DND-41 (cell line): ENCODE data around the gene CYTH4.

Source experiments
- ATAC-seq: fragments of 200-7000 bp; cut with Tn5 transposase; 3 replicates; pipeline ENCODE4 v1.9.1; 2021; ENCODE audit warnings: low read depth; ENCODE audit not compliant: insufficient read depth
- DNase-seq: peaks from one replicate; pipeline ENCODE4 v3.0.0-alpha.2; 2020
- H2AFZ ChIP-seq: 2 replicates; pipeline ENCODE4 v1.6.0; 2012; ENCODE audit warnings: low read depth, low read length
- H3K27ac ChIP-seq: 2 replicates; pipeline ENCODE4 v1.5.1; 2012; ENCODE audit warnings: low read length, inconsistent platforms
- H3K27me3 ChIP-seq: fragments of 200-600 bp; sonication (generic); 2 replicates; pipeline ENCODE4 v1.6.0; 2012; ENCODE audit warnings: low read length, mild to moderate bottlenecking, inconsistent platforms; ENCODE audit not compliant: insufficient read depth, poor library complexity
- H3K36me3 ChIP-seq: 2 replicates; pipeline ENCODE4 v1.5.1; 2012; ENCODE audit warnings: low read length, inconsistent platforms; ENCODE audit not compliant: insufficient read depth
- H3K4me1 ChIP-seq: 2 replicates; pipeline ENCODE4 v1.5.1; 2012; ENCODE audit warnings: mild to moderate bottlenecking, low read length; ENCODE audit not compliant: insufficient read depth
- H3K4me2 ChIP-seq: 2 replicates; pipeline ENCODE4 v1.6.0; 2012; ENCODE audit warnings: mild to moderate bottlenecking, moderate library complexity, low read length, inconsistent platforms; ENCODE audit not compliant: insufficient read depth
- H3K4me3 ChIP-seq, 2 experiments: fragments of 200-600 bp in 1 of 2; shearing (Covaris generic) in 1 of 2; 2 replicates each; pipeline ENCODE4 v1.5.1; 2012 to 2016; ENCODE audit warnings: inconsistent platforms in 2 of 2, low read length in 2 of 2, mild to moderate bottlenecking in 2 of 2, low read depth in 1 of 2, moderate library complexity in 1 of 2
- H3K79me2 ChIP-seq: 2 replicates; pipeline ENCODE4 v1.6.0; 2012; ENCODE audit warnings: low read length, inconsistent platforms; ENCODE audit not compliant: insufficient read depth
- H3K9ac ChIP-seq: 2 replicates; pipeline ENCODE4 v1.6.0; 2012; ENCODE audit warnings: low read depth, mild to moderate bottlenecking, inconsistent platforms, low read length, moderate library complexity
- H3K9me3 ChIP-seq: 2 replicates; pipeline ENCODE4 v1.5.1; 2012; ENCODE audit warnings: low read length, moderate library complexity, mild to moderate bottlenecking, inconsistent platforms; ENCODE audit not compliant: insufficient read depth, severe bottlenecking
- H4K20me1 ChIP-seq: 2 replicates; pipeline ENCODE4 v1.6.0; 2012; ENCODE audit warnings: low read length; ENCODE audit not compliant: insufficient read depth
- CTCF ChIP-seq: IDR thresholded peaks from 2 replicates; pipeline ENCODE4 v1.5.1; 2012; ENCODE audit warnings: borderline replicate concordance, low read length, moderate library complexity, mild to moderate bottlenecking; ENCODE audit not compliant: poor library complexity, severe bottlenecking; ENCODE audit errors: extremely low read depth
- EZH2 ChIP-seq: IDR thresholded peaks from 3 replicates; pipeline ENCODE4 v1.6.1; 2012; ENCODE audit warnings: borderline replicate concordance, low read depth, mild to moderate bottlenecking, moderate library complexity, low read length, inconsistent platforms; ENCODE audit not compliant: severe bottlenecking

CYTH4 gene

DNA sequence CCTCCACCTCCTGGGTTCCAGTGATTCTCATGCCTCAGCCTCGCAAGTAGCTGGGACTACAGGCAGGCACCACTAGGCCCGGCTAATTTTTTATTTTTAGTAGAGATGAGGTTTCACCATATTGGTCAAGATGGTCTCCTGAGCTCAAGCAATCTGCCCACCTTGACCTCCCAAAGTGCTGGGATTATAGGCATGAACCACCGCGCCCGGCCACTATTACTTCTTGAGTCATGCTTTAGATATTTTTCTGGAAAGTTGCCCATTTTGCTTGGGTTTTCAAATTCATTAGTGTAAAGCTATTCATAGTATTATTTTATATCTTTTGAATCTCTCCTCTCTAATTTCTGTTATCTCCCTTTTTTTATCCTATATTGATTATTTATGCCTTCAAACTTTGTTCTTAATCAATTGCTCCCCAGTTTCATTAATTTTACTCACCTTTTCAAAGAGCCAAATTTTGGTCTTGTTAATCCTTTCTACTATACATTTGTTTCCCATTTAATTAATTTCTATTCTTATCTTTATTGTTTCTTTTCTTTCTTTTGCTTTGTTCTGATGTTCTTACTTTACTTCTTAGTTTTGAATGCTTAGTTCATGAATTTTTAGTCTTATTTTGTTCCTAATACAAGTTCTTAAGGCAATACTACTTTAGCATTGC, 28.0 kb upstream of the CYTH4 start:
- peaks cover 6% of the 10 kb centered on the region for H3K27me3 ChIP-seq
- no peak for TF ChIP-seq CTCF
- no peak for TF ChIP-seq EZH2
- H3K9me3 ChIP-seq, result no peaks in the 10 kb centered on the region
- no peaks in the 10 kb centered on the region for H3K4me1 ChIP-seq
- no peak overlapping the region for H3K4me3 ChIP-seq
- no peaks in the 10 kb centered on the region for H4K20me1 ChIP-seq
- DNase-seq (no peak), ATAC-seq (no peak)
- no peak overlapping the region for H3K9ac ChIP-seq
- H3K36me3 ChIP-seq, result no peaks in the 10 kb centered on the region
- no peak overlapping the region for H3K4me2 ChIP-seq
- H2AFZ ChIP-seq, result no peak overlapping the region
- no peaks in the 10 kb centered on the region for H3K79me2 ChIP-seq
- no peak overlapping the region for H3K27ac ChIP-seq

GRCh38 chr22:37254867-37255233, 27.5 kb upstream of the CYTH4 start:
- no peak overlapping the region for H2AFZ ChIP-seq

DNA sequence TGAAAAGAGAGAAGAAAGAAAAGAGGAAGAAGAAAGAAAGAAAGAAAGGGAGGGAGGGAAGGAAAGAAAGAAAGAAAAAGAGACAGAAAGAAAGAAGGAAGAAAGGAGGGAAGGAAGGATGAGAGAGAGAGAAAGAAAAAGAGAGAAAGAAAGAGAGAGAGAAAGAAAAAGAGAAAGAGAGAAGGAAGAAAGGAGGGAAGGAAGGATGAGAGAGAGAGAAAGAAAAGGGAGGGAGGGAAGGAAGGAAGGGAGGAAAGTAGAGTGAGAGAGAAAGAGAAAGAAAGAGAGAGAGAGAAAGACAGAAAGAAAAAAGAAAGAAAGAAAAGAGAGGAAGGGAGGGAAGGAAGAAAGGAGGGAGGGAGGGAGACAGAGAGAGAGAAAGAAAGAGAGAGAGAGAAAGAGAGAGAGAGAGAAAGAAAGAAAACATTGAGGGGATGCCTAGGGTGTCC, 26.7 kb upstream of the CYTH4 start:
- Histone ChIP-seq H3K4me2 (no peak overlapping the region), H3K4me1 (no peaks in the 10 kb centered on the region), H3K27ac (no peak overlapping the region), H3K79me2 (no peaks in the 10 kb centered on the region), H2AFZ (no peak overlapping the region), H3K9ac (no peak overlapping the region), H3K36me3 (no peaks in the 10 kb centered on the region), H3K27me3 (peaks cover 6% of the 10 kb centered on the region), H3K4me3 (no peak overlapping the region), H4K20me1 (no peaks in the 10 kb centered on the region), H3K9me3 (no peaks in the 10 kb centered on the region)
- no peak for TF ChIP-seq CTCF
- no peak for TF ChIP-seq EZH2
- DNase-seq (no peak), ATAC-seq (no peak)

More at GRCh38 chr22:37254867-37255233, 27.5 kb upstream of the CYTH4 start:
- Histone ChIP-seq H3K79me2 (no peaks in the 10 kb centered on the region), H3K27ac (no peak overlapping the region), H3K9me3 (no peaks in the 10 kb centered on the region), H3K4me1 (no peaks in the 10 kb centered on the region), H3K4me2 (no peak overlapping the region), H3K27me3 (peaks cover 6% of the 10 kb centered on the region), H3K9ac (no peak overlapping the region), H4K20me1 (no peaks in the 10 kb centered on the region), H3K36me3 (no peaks in the 10 kb centered on the region), H3K4me3 (no peak overlapping the region)
- TF ChIP-seq CTCF (no peak), EZH2 (no peak)
- DNase-seq (no peak), ATAC-seq (no peak)
